Kidney (tissue), 14 donors: ENCODE measurements around the gene NR3C2. TPM values are rescaled to one million over a fixed set of nuclear protein-coding genes. Genes with fewer than 3 reads are reported as not detected.
A peak's percentile ranks its signal among the peaks of the same experiment; 100 is the strongest.

Experiments
- DNase-seq, 5 donors: peaks; one replicate each; pipeline ENCODE4 v3.0.0-alpha.2; 2013 to 2020
- FAIRE-seq: peaks from 2 replicates; lab custom pipeline; 2012; peaks lifted over from hg19 to GRCh38; lab: Jason Lieb, UNC
- H3K27ac ChIP-seq, 2 donors: one replicate each; pipeline ENCODE4 v1.7.0; 2013; ENCODE audit warnings: low read depth in 2 of 2, low read length in 2 of 2, inconsistent platforms in 1 of 2
- H3K27me3 ChIP-seq: one replicate; pipeline ENCODE4 v1.7.1; 2013; ENCODE audit warnings: low read length, inconsistent platforms; ENCODE audit not compliant: control insufficient read depth, insufficient read depth
- H3K36me3 ChIP-seq, 3 donors: one replicate each; pipeline versions ENCODE4 v1.7.0 to v1.7.1; 2013; ENCODE audit warnings: low read length in 3 of 3, control low read depth in 1 of 3, inconsistent platforms in 1 of 3; ENCODE audit not compliant: insufficient read depth in 3 of 3, control insufficient read depth in 2 of 3
- H3K4me1 ChIP-seq, 3 donors: one replicate each; pipeline versions ENCODE4 v1.7.0 to v1.7.1; 2013; ENCODE audit warnings: low read length in 3 of 3, inconsistent platforms in 1 of 3, low read depth in 1 of 3; ENCODE audit not compliant: control insufficient read depth in 2 of 3, insufficient read depth in 2 of 3
- H3K4me3 ChIP-seq, 3 donors: one replicate each; pipeline versions ENCODE4 v1.7.0 to v1.8.1; 2013; ENCODE audit warnings: low read length in 3 of 3, control low read depth in 1 of 3, inconsistent platforms in 1 of 3
- H3K9ac ChIP-seq, 3 donors: one replicate each; pipeline versions ENCODE4 v1.7.0 to v1.7.1; 2013; ENCODE audit warnings: low read length in 3 of 3, control low read depth in 1 of 3, inconsistent platforms in 1 of 3
- H3K9me3 ChIP-seq, 3 donors: one replicate each; pipeline versions ENCODE4 v1.7.0 to v1.7.1; 2013; ENCODE audit warnings: low read length in 3 of 3, control low read depth in 1 of 3, inconsistent platforms in 1 of 3; ENCODE audit not compliant: control insufficient read depth in 2 of 3, insufficient read depth in 1 of 3
- CTCF ChIP-seq: IDR thresholded peaks from 3 replicates; pipeline ENCODE4 v1.5.1; 2012; ENCODE audit warnings: mild to moderate bottlenecking, moderate library complexity, borderline replicate concordance; ENCODE audit not compliant: insufficient read depth; ENCODE audit errors: extremely low read depth
- intact Hi-C: fragments of 100-400 bp; cut with DNase I; formaldehyde crosslinking; loops from one replicate; pipeline ENCODE4 v1.11.1; 2022
- polyA plus RNA-seq: library from polyadenylated mRNA; stranded (reverse); fragments of 350-450 nt; fragmentation: Illumina TruSeq; extraction: RNeasy Lipid Tissue Mini Kit (QIAGEN cat#74804); gene quantifications from one replicate; pipeline ENCODE4 v1.2.3, GENCODE V29; 2014; ENCODE audit warnings: low read depth, low replicate concordance; ENCODE audit not compliant: insufficient read depth
- total RNA-seq: library from RNA; stranded (reverse); fragmentation: NEBNext Ultra II Directional; extraction: Animal tissue kit (Norgen Biotek cat#: 25700); gene quantifications from one replicate; pipeline ENCODE4 v1.2.1, GENCODE V29; 2021
- donor health status: control.
- donor health status: control.
- donor health status: control.
- donor health status: control.
- donor health status: control.
- donor health status: DM: yes; HTN: yes; CAD: no.
- donor health status: Normal renal cell carcinoma (clear cell type).

Gene NR3C2
- total and polyA plus RNA-seq, 2 donors from 2014 or later = 8.7 to 43.4 TPM

- no peaks in the 10 kb centered on the region for H3K9me3 ChIP-seq
- H3K9ac ChIP-seq = no peak overlapping the region
- peak overlapping the region in 2 of 3 donors; percentile 1 to 24 for H3K4me3 ChIP-seq
- no peak for DNase-seq
- H3K27ac ChIP-seq = peak overlapping the region; percentile 2 to 50
- H3K36me3 ChIP-seq = no peaks in the 10 kb centered on the region
- intact Hi-C loops = no loop called here
- TF ChIP-seq CTCF = no peak
- H3K4me1 ChIP-seq = peaks cover 0 to 5% (median 4%) of the 10 kb centered on the region in 3 donors
- no peak for FAIRE-seq
- no peaks in the 10 kb centered on the region for H3K27me3 ChIP-seq
Measured at GRCh38 chr4:148273501-148273986, 168.7 kb downstream of the NR3C2 start.

- Histone ChIP-seq H3K4me1 (peaks cover 0 to 9% (median 8%) of the 10 kb centered on the region in 3 donors), H3K4me3 (no peak overlapping the region), H3K27ac (no peak overlapping the region), H3K9me3 (no peaks in the 10 kb centered on the region), H3K36me3 (no peaks in the 10 kb centered on the region), H3K27me3 (no peaks in the 10 kb centered on the region), H3K9ac (no peak overlapping the region)
- no peak for FAIRE-seq
- no peak for DNase-seq
- intact Hi-C loops = no loop called here
- TF ChIP-seq CTCF = no peak
Measured at GRCh38 chr4:148271166-148271565, 171.0 kb downstream of the NR3C2 start.

GRCh38 chr4:148270630-148271029 lies 171.6 kb downstream of the NR3C2 start:
- no peak for DNase-seq
- Histone ChIP-seq H3K9ac (no peak overlapping the region), H3K4me3 (no peak overlapping the region), H3K4me1 (peaks cover 0 to 9% (median 8%) of the 10 kb centered on the region in 3 donors), H3K27ac (no peak overlapping the region), H3K27me3 (no peaks in the 10 kb centered on the region), H3K36me3 (no peaks in the 10 kb centered on the region), H3K9me3 (no peaks in the 10 kb centered on the region)
- intact Hi-C loops = no loop called here
- TF ChIP-seq CTCF = no peak
- FAIRE-seq = no peak

- H3K36me3 ChIP-seq = no peaks in the 10 kb centered on the region
- no peak overlapping the region for H3K27ac ChIP-seq
- TF ChIP-seq CTCF = no peak
- H3K9ac ChIP-seq = no peak overlapping the region
- no peak overlapping the region for H3K4me3 ChIP-seq
- DNase-seq (no peak), FAIRE-seq (no peak)
- no peaks in the 10 kb centered on the region for H3K27me3 ChIP-seq
- H3K4me1 ChIP-seq = peaks cover 0 to 9% (median 8%) of the 10 kb centered on the region in 3 donors
- H3K9me3 ChIP-seq = no peaks in the 10 kb centered on the region
- intact Hi-C loops = no loop called here
Measured at GRCh38 chr4:148268835-148269234, 173.4 kb downstream of the NR3C2 start.
